CD4-positive, alpha-beta T cell (primary cell): ENCODE data around the gene CTAG1B. TPM values are rescaled to one million over a fixed set of nuclear protein-coding genes. Genes with fewer than 3 reads are reported as not detected.
"Not testable (repeated sequence)": the region's sequence is repeated elsewhere in the genome, so short reads cannot be mapped to it uniquely, and the experiment has no call there.

Experiments used
- ATAC-seq: fragments of 200-7000 bp; cut with Tn5 transposase; one replicate; pipeline ENCODE4 v1.10.0; 2022; ENCODE audit warnings: mild to moderate bottlenecking; ENCODE audit not compliant: poor library complexity
- CTCF ChIA-PET: fragments of 350-600 bp; sonication (Branson Sonifier 250); formaldehyde crosslinking; loops from one replicate; lab custom pipeline; 2021; ENCODE audit warnings: antibody characterized with exemption, inconsistent platforms; lab: Charles Lee
- POLR2A ChIA-PET: fragments of 350-600 bp; sonication (Branson Sonifier 250); formaldehyde crosslinking; loops from one replicate; lab custom pipeline; 2021; ENCODE audit warnings: antibody characterized with exemption, inconsistent platforms; lab: Charles Lee
- DNase-seq, 14 experiments: peaks; one replicate each; pipeline ENCODE4 v3.0.0-alpha.2; 2013 to 2020; ENCODE audit warnings: mixed read lengths in 2 of 14
- H3K27ac ChIP-seq, 2 donors: one replicate each; pipeline versions ENCODE4 v1.5.1 to v1.7.0; 2013; ENCODE audit warnings: low read length in 2 of 2, low read depth in 1 of 2, mild to moderate bottlenecking in 1 of 2
- H3K27me3 ChIP-seq, 2 experiments: 1 replicate in 1 of 2; 2 replicates in 1 of 2; pipeline versions ENCODE4 v1.6.1 to v1.7.0; 2013; ENCODE audit warnings: low read length in 2 of 2, control low read depth in 1 of 2, mild to moderate bottlenecking in 1 of 2, moderate library complexity in 1 of 2; ENCODE audit not compliant: insufficient read depth in 2 of 2, control insufficient read depth in 1 of 2
- H3K36me3 ChIP-seq: one replicate; pipeline ENCODE4 v1.6.1; 2013; ENCODE audit warnings: low read length, control low read depth; ENCODE audit not compliant: insufficient read depth
- H3K4me1 ChIP-seq: one replicate; pipeline ENCODE4 v1.6.1; 2013; ENCODE audit warnings: low read length, control low read depth; ENCODE audit not compliant: insufficient read depth
- H3K4me3 ChIP-seq: one replicate; pipeline ENCODE4 v1.5.1; 2013; ENCODE audit warnings: mild to moderate bottlenecking, low read length, moderate library complexity
- H3K9me3 ChIP-seq, 2 experiments: 1 replicate in 1 of 2; 2 replicates in 1 of 2; pipeline versions ENCODE4 v1.6.1 to v1.7.0; 2013; ENCODE audit warnings: low read length in 2 of 2, mild to moderate bottlenecking in 2 of 2, control low read depth in 1 of 2, moderate library complexity in 1 of 2; ENCODE audit not compliant: control insufficient read depth in 1 of 2, insufficient read depth in 1 of 2
- H3K27ac Mint-ChIP-seq: one replicate; pipeline ENCODE4 v1.8.0; 2020; ENCODE audit warnings: mixed read lengths
- H3K27me3 Mint-ChIP-seq: one replicate; pipeline ENCODE4 v1.8.0; 2021; ENCODE audit warnings: mixed read lengths
- H3K36me3 Mint-ChIP-seq: one replicate; pipeline ENCODE4 v1.8.0; 2021; ENCODE audit warnings: low read depth, mixed read lengths
- H3K4me1 Mint-ChIP-seq: one replicate; pipeline ENCODE4 v1.8.0; 2021; ENCODE audit warnings: low read depth, mixed read lengths
- H3K4me3 Mint-ChIP-seq: one replicate; pipeline ENCODE4 v1.8.0; 2020; ENCODE audit warnings: mild to moderate bottlenecking, mixed read lengths
- H3K9me3 Mint-ChIP-seq: one replicate; pipeline ENCODE4 v1.8.0; 2020; ENCODE audit warnings: mixed read lengths
- CTCF ChIP-seq: fragments of 200-600 bp; IDR thresholded peaks from one replicate; pipeline ENCODE4 v1.8.0; 2022; ENCODE audit warnings: antibody characterized with exemption, mild to moderate bottlenecking
- intact Hi-C, 2 experiments: fragments of 100-400 bp; cut with DNase I in 1 of 2; cut with micrococcal nuclease in 1 of 2; formaldehyde crosslinking; loops; one replicate each; pipeline versions ENCODE4 v1.15.1 to v1.9.0; 2023 to 2025; cut with DNase I, micrococcal nuclease
- total RNA-seq, 174 experiments: library from RNA in 2 of 174; stranded (reverse) in 2 of 174; gene quantifications; one replicate each; pipeline ENCODE4 v1.2.3 and lab custom pipeline; 2021 to 2026

CTAG1B gene
- total RNA-seq, 2 experiments from 2014 or later, result not detected

GRCh38 chrX:154608823-154609222, 10.3 kb downstream of the CTAG1B start:
- H3K36me3 Mint-ChIP-seq, H3K9me3 Mint-ChIP-seq, H3K36me3 ChIP-seq, H3K4me3 Mint-ChIP-seq, ATAC-seq, H3K27ac ChIP-seq, H3K27me3 Mint-ChIP-seq, H3K9me3 ChIP-seq, H3K4me1 Mint-ChIP-seq, H3K27me3 ChIP-seq, H3K27ac Mint-ChIP-seq, POLR2A ChIA-PET, DNase-seq, H3K4me1 ChIP-seq, H3K4me3 ChIP-seq, intact Hi-C loops, CTCF ChIA-PET: not testable (repeated sequence)

GRCh38 chrX:154607976-154608375, 11.1 kb downstream of the CTAG1B start:
- H3K4me1 Mint-ChIP-seq, H3K4me3 ChIP-seq, H3K27ac Mint-ChIP-seq, H3K36me3 Mint-ChIP-seq, H3K4me3 Mint-ChIP-seq, H3K27me3 ChIP-seq, H3K27ac ChIP-seq, intact Hi-C loops, H3K9me3 ChIP-seq, CTCF ChIA-PET, POLR2A ChIA-PET, ATAC-seq, H3K9me3 Mint-ChIP-seq, H3K27me3 Mint-ChIP-seq, DNase-seq, H3K4me1 ChIP-seq, H3K36me3 ChIP-seq: not testable (repeated sequence)

- no peak overlapping the region for H3K27ac ChIP-seq
- no peaks in the 10 kb centered on the region for H3K36me3 ChIP-seq
- H3K27ac Mint-ChIP-seq, result no peak overlapping the region
- peaks cover 5% of the 10 kb centered on the region for H3K4me1 Mint-ChIP-seq
- POLR2A ChIA-PET, result no interaction called here
- no peaks in the 10 kb centered on the region for H3K36me3 Mint-ChIP-seq
- no peak for ATAC-seq
- no peaks in the 10 kb centered on the region for H3K27me3 ChIP-seq
- no peak overlapping the region for H3K4me3 ChIP-seq
- H3K27me3 Mint-ChIP-seq, result no peaks in the 10 kb centered on the region
- CTCF ChIA-PET, result no interaction called here
- no peaks in the 10 kb centered on the region for H3K9me3 ChIP-seq
- intact Hi-C loops, result no loop called here
- H3K4me1 ChIP-seq, result no peaks in the 10 kb centered on the region
- TF ChIP-seq CTCF, result no peak
- no peak for DNase-seq
- H3K9me3 Mint-ChIP-seq, result no peaks in the 10 kb centered on the region
- no peak overlapping the region for H3K4me3 Mint-ChIP-seq
These were observed 11.7 kb downstream of the CTAG1B start for GRCh38 chrX:154607370-154607769.

- no peak overlapping the region for H3K27ac ChIP-seq
- peaks cover 5% of the 10 kb centered on the region for H3K4me1 Mint-ChIP-seq
- POLR2A ChIA-PET, result no interaction called here
- no peak overlapping the region for H3K4me3 Mint-ChIP-seq
- ATAC-seq (no peak), DNase-seq (no peak)
- no peaks in the 10 kb centered on the region for H3K9me3 Mint-ChIP-seq
- H3K36me3 Mint-ChIP-seq, result no peaks in the 10 kb centered on the region
- H3K36me3 ChIP-seq, result no peaks in the 10 kb centered on the region
- H3K4me1 ChIP-seq, result no peaks in the 10 kb centered on the region
- CTCF ChIA-PET, result no interaction called here
- no peaks in the 10 kb centered on the region for H3K27me3 Mint-ChIP-seq
- intact Hi-C loops, result no loop called here
- no peaks in the 10 kb centered on the region for H3K27me3 ChIP-seq
- no peaks in the 10 kb centered on the region for H3K9me3 ChIP-seq
- H3K4me3 ChIP-seq, result no peak overlapping the region
- TF ChIP-seq CTCF, result no peak
- no peak overlapping the region for H3K27ac Mint-ChIP-seq
These were observed 13.5 kb downstream of the CTAG1B start for GRCh38 chrX:154605566-154605965.
